CD14-positive monocyte (primary cell): Measurements from ENCODE around the gene CST9. TPM values are rescaled to one million over a fixed set of nuclear protein-coding genes. Genes with fewer than 3 reads are reported as not detected.

Experiments used
- DNase-seq, 3 donors: peaks; one replicate each; pipeline ENCODE4 v3.0.0-alpha.2; 2011 to 2022
- H2AFZ ChIP-seq: 2 replicates; pipeline ENCODE4 v1.6.0; 2012; ENCODE audit warnings: mild to moderate bottlenecking, low read depth, low read length, inconsistent platforms; ENCODE audit not compliant: insufficient read depth, poor library complexity, severe bottlenecking
- H3K27ac ChIP-seq, 2 donors: 1 replicate in 1 of 2; 2 replicates in 1 of 2; pipeline ENCODE4 v1.5.1; 2012 to 2013; ENCODE audit warnings: low read length in 2 of 2, control low read depth in 1 of 2, inconsistent platforms in 1 of 2, low read depth in 1 of 2, mild to moderate bottlenecking in 1 of 2
- H3K27me3 ChIP-seq, 2 donors: one replicate each; pipeline versions ENCODE4 v1.6.0 to v1.6.1; 2011 to 2013; ENCODE audit warnings: low read length in 2 of 2; ENCODE audit not compliant: control insufficient read depth in 2 of 2, insufficient read depth in 2 of 2
- H3K36me3 ChIP-seq, 2 donors: replicated peaks in 1 of 2; 1 replicate in 1 of 2; 2 replicates in 1 of 2; pipeline versions ENCODE4 v1.5.1 to v1.6.1; 2012 to 2013; ENCODE audit warnings: low read length in 2 of 2, control low read depth in 1 of 2, inconsistent platforms in 1 of 2, mild to moderate bottlenecking in 1 of 2; ENCODE audit not compliant: insufficient read depth in 2 of 2, control insufficient read depth in 1 of 2
- H3K4me1 ChIP-seq, 2 donors: 1 replicate in 1 of 2; 2 replicates in 1 of 2; pipeline versions ENCODE4 v1.5.1 to v1.6.1; 2012 to 2013; ENCODE audit warnings: low read length in 2 of 2, control low read depth in 1 of 2, inconsistent platforms in 1 of 2, mild to moderate bottlenecking in 1 of 2, moderate library complexity in 1 of 2; ENCODE audit not compliant: insufficient read depth in 2 of 2, control insufficient read depth in 1 of 2
- H3K4me2 ChIP-seq: replicated peaks from 2 replicates; pipeline ENCODE3; 2012; ENCODE audit warnings: low read length, moderate library complexity, mild to moderate bottlenecking; ENCODE audit not compliant: poor library complexity, severe bottlenecking; ENCODE audit errors: extremely low read depth
- H3K4me3 ChIP-seq, 3 experiments: fragments of 200-600 bp in 1 of 3; sonication (generic) in 1 of 3; replicated peaks in 1 of 3; 1 replicate in 2 of 3; 2 replicates in 1 of 3; pipeline ENCODE4 v1.5.1; 2011 to 2013; ENCODE audit warnings: low read length in 3 of 3, mild to moderate bottlenecking in 3 of 3, control low read depth in 2 of 3, low read depth in 2 of 3, inconsistent platforms in 1 of 3, moderate library complexity in 1 of 3
- H3K79me2 ChIP-seq: 2 replicates; pipeline ENCODE4 v1.6.0; 2012; ENCODE audit warnings: mild to moderate bottlenecking, control low read depth, inconsistent platforms, low read length, moderate library complexity; ENCODE audit not compliant: insufficient read depth
- H3K9ac ChIP-seq: 2 replicates; pipeline ENCODE4 v1.6.0; 2017; ENCODE audit warnings: low read length, mild to moderate bottlenecking; ENCODE audit not compliant: insufficient read depth, poor library complexity, severe bottlenecking
- H3K9me3 ChIP-seq, 2 donors: replicated peaks in 1 of 2; 1 replicate in 1 of 2; 2 replicates in 1 of 2; pipeline versions ENCODE4 v1.5.1 to v1.6.1; 2012 to 2013; ENCODE audit warnings: low read length in 2 of 2, control low read depth in 1 of 2; ENCODE audit not compliant: control insufficient read depth in 1 of 2, insufficient read depth in 1 of 2
- H4K20me1 ChIP-seq: 2 replicates; pipeline ENCODE4 v1.6.0; 2012; ENCODE audit warnings: mild to moderate bottlenecking, low read length, control low read depth, moderate library complexity; ENCODE audit not compliant: insufficient read depth
- H3K27ac Mint-ChIP-seq, 7 donors: one replicate each; pipeline ENCODE4 v1.8.0; 2020; ENCODE audit warnings: mild to moderate bottlenecking in 7 of 7, mixed read lengths in 7 of 7, moderate library complexity in 6 of 7, inconsistent platforms in 2 of 7
- H3K27me3 Mint-ChIP-seq, 3 donors: one replicate each; pipeline ENCODE4 v1.8.0; 2021 to 2022; ENCODE audit warnings: low read depth in 3 of 3, mild to moderate bottlenecking in 3 of 3, mixed read lengths in 3 of 3, moderate library complexity in 3 of 3, inconsistent platforms in 1 of 3
- H3K36me3 Mint-ChIP-seq, 2 donors: one replicate each; pipeline ENCODE4 v1.8.0; 2020; ENCODE audit warnings: mixed read lengths in 2 of 2, inconsistent platforms in 1 of 2, mild to moderate bottlenecking in 1 of 2
- H3K4me1 Mint-ChIP-seq: one replicate; pipeline ENCODE4 v1.8.0; 2020; ENCODE audit warnings: mild to moderate bottlenecking, mixed read lengths
- H3K4me3 Mint-ChIP-seq, 2 donors: one replicate each; pipeline ENCODE4 v1.8.0; 2020; ENCODE audit warnings: mild to moderate bottlenecking in 2 of 2, mixed read lengths in 2 of 2, moderate library complexity in 1 of 2
- H3K9me3 Mint-ChIP-seq, 7 donors: one replicate each; pipeline ENCODE4 v1.8.0; 2020 to 2022; ENCODE audit warnings: mixed read lengths in 7 of 7, mild to moderate bottlenecking in 6 of 7, moderate library complexity in 6 of 7, inconsistent platforms in 2 of 7
- CTCF ChIP-seq: fragments of 200-600 bp; IDR thresholded peaks from one replicate; pipeline ENCODE4 v1.8.0; 2022; ENCODE audit warnings: antibody characterized with exemption, mild to moderate bottlenecking
- WGBS: methylation state at CpG from one replicate; pipeline ENCODE4 v1.1.5; 2013; ENCODE audit warnings: missing lambda C conversion rate; ENCODE audit not compliant: insufficient coverage; 5-methylcytosine and 5-hydroxymethylcytosine counted together
- intact Hi-C, 2 donors: fragments of 100-400 bp; cut with micrococcal nuclease; formaldehyde crosslinking; loops; one replicate each; pipeline versions ENCODE4 v1.15.0 to v1.15.1; 2023
- polyA plus RNA-seq, 3 donors: library from polyadenylated mRNA; depleted of rRNA in 1 of 3; unstranded in 2 of 3; stranded (reverse) in 1 of 3; fragments of 300-500 nt in 2 of 3; fragments of >200 nt in 1 of 3; fragmentation: Illumina TruSeq in 2 of 3; gene quantifications; 1 replicate in 2 of 3; 2 replicates in 1 of 3; pipeline ENCODE4 v1.2.3, GENCODE V29; 2012 to 2021

Gene CST9
- polyA plus RNA-seq, 3 donors, result 0.13 TPM; not detected in 2

- Mint-ChIP-seq H3K4me3 (no peak overlapping the region), H3K9me3 (peaks cover 0 to 1% (median 0%) of the 10 kb centered on the region in 7 donors), H3K36me3 (no peaks in the 10 kb centered on the region), H3K4me1 (peaks cover 9% of the 10 kb centered on the region), H3K27me3 (peaks cover 3 to 11% (median 11%) of the 10 kb centered on the region in 3 donors), H3K27ac (peak overlapping the region in 4 of 7 donors; percentile 19 to 76 (median 52))
- WGBS, result 100% methylated on average over 1 of the region's 10 CpGs
- H3K27ac ChIP-seq, result no peak overlapping the region
- TF ChIP-seq CTCF, result no peak
- H3K36me3 ChIP-seq, result no peaks in the 10 kb centered on the region
- H4K20me1 ChIP-seq, result no peaks in the 10 kb centered on the region
- H3K4me2 ChIP-seq, result no peak overlapping the region
- DNase-seq, result no peak
- H3K9ac ChIP-seq, result no peak overlapping the region
- H3K27me3 ChIP-seq, result no peaks in the 10 kb centered on the region
- no peak overlapping the region for H3K4me3 ChIP-seq
- no peaks in the 10 kb centered on the region for H3K9me3 ChIP-seq
- intact Hi-C loops, result no loop called here
- no peaks in the 10 kb centered on the region for H3K79me2 ChIP-seq
- H2AFZ ChIP-seq, result peak overlapping the region; percentile 19
- H3K4me1 ChIP-seq, result peaks cover 0 to 4% of the 10 kb centered on the region in 2 donors
Observed at GRCh38 chr20:23588434-23589403, 17.0 kb downstream of the CST9 start.

GRCh38 chr20:23587631-23588030 lies 18.1 kb downstream of the CST9 start:
- Histone ChIP-seq H3K79me2 (no peaks in the 10 kb centered on the region), H3K27ac (no peak overlapping the region), H3K9ac (no peak overlapping the region), H3K27me3 (no peaks in the 10 kb centered on the region), H3K9me3 (no peaks in the 10 kb centered on the region), H3K4me3 (no peak overlapping the region), H3K4me1 (peaks cover 0 to 4% of the 10 kb centered on the region in 2 donors), H3K36me3 (no peaks in the 10 kb centered on the region), H2AFZ (no peak overlapping the region), H3K4me2 (no peak overlapping the region), H4K20me1 (no peaks in the 10 kb centered on the region)
- Mint-ChIP-seq H3K9me3 (peaks cover 0 to 1% (median 0%) of the 10 kb centered on the region in 7 donors), H3K4me3 (no peak overlapping the region), H3K27me3 (peaks cover 3 to 11% (median 11%) of the 10 kb centered on the region in 3 donors), H3K27ac (no peak overlapping the region), H3K4me1 (peaks cover 9% of the 10 kb centered on the region), H3K36me3 (no peaks in the 10 kb centered on the region)
- TF ChIP-seq CTCF, result no peak
- intact Hi-C loops, result no loop called here
- WGBS, result 90% methylated on average over 7 of the region's 7 CpGs
- no peak for DNase-seq
